Stimulated activated CD8-positive, alpha-beta memory T cell treated with anti-CD3 and anti-CD28 coated beads, Interleukin-2, amount 100 ng/mL, for 48 hours (primary cell): ENCODE measurements around the gene MDFI.

Experiments
- DNase-seq, 2 donors: peaks; one replicate each; pipeline ENCODE4 v3.0.0-alpha.2; 2020; ENCODE audit warnings: low read depth in 2 of 2

MDFI gene

GRCh38 chr6:41687501-41688175 is 49.4 kb downstream of the MDFI start:
- DNase-seq = no peak

- DNase-seq = no peak
These were observed 50.1 kb downstream of the MDFI start for GRCh38 chr6:41688256-41688965.

- no peak for DNase-seq
These were observed 51.1 kb downstream of the MDFI start for GRCh38 chr6:41689171-41690008.

GRCh38 chr6:41690541-41691330 is 52.5 kb downstream of the MDFI start:
- no peak for DNase-seq

- no peak for DNase-seq
These were observed 53.3 kb downstream of the MDFI start for GRCh38 chr6:41691426-41692079.

GRCh38 chr6:41692080-41692675 is 53.9 kb downstream of the MDFI start:
- DNase-seq = no peak

- no peak for DNase-seq
These were observed 54.5 kb downstream of the MDFI start for GRCh38 chr6:41692730-41693129.

- no peak for DNase-seq
These were observed 55.3 kb downstream of the MDFI start for GRCh38 chr6:41693281-41694240.

- DNase-seq = no peak
These were observed 56.7 kb downstream of the MDFI start for GRCh38 chr6:41694815-41695526.

GRCh38 chr6:41695825-41696224 is 57.6 kb downstream of the MDFI start:
- no peak for DNase-seq

GRCh38 chr6:41696788-41697187 is 58.5 kb downstream of the MDFI start:
- no peak for DNase-seq

GRCh38 chr6:41697861-41698781 is 59.9 kb downstream of the MDFI start:
- DNase-seq = no peak

- DNase-seq = no peak
These were observed 60.8 kb downstream of the MDFI start for GRCh38 chr6:41699063-41699462.

GRCh38 chr6:41700463-41701347 is 62.4 kb downstream of the MDFI start:
- no peak for DNase-seq

- DNase-seq = no peak
These were observed 63.9 kb downstream of the MDFI start for GRCh38 chr6:41702089-41702745.

- no peak for DNase-seq
These were observed 64.7 kb downstream of the MDFI start for GRCh38 chr6:41702771-41703494.
